HepG2 (cell line): Measurements from ENCODE around the gene CENPB. TPM values are rescaled to one million over a fixed set of nuclear protein-coding genes. Genes with fewer than 3 reads are reported as not detected.

Experiments
- BHLHE40 ChIP-seq: IDR thresholded peaks from 2 replicates; pipeline ENCODE4 v1.6.1; 2011; ENCODE audit warnings: low read length, improper control_type of control experiment
- DMAP1 ChIP-seq: IDR thresholded peaks from 2 replicates; pipeline ENCODE4 v1.6.1; 2016
- EEA1 ChIP-seq: sonication (generic); formaldehyde crosslinking; IDR thresholded peaks from 2 replicates; pipeline ENCODE4 v1.5.1; 2020; ENCODE audit warnings: mild to moderate bottlenecking, missing genetic modification reagents, borderline replicate concordance
- FOXO4 ChIP-seq: sonication (generic); formaldehyde crosslinking; conservative IDR thresholded peaks from 2 replicates; pipeline ENCODE4 v1.8.1; 2023; ENCODE audit warnings: missing genetic modification reagents
- HNRNPL ChIP-seq: fragments of 200-400 bp; formaldehyde crosslinking; IDR thresholded peaks from 2 replicates; pipeline ENCODE4 v1.6.1; 2017; ENCODE audit warnings: mild to moderate bottlenecking, low read depth, low read length
- HNRNPLL ChIP-seq: fragments of 200-400 bp; formaldehyde crosslinking; IDR thresholded peaks from 2 replicates; pipeline ENCODE4 v1.6.1; 2017; ENCODE audit warnings: mild to moderate bottlenecking, low read depth, low read length; ENCODE audit not compliant: poor library complexity, severe bottlenecking
- IRF9 ChIP-seq: sonication (generic); formaldehyde crosslinking; IDR thresholded peaks from 2 replicates; pipeline ENCODE4 v1.8.0; 2022; ENCODE audit warnings: missing genetic modification reagents, mild to moderate bottlenecking, borderline replicate concordance
- MEF2D ChIP-seq: sonication (generic); formaldehyde crosslinking; IDR thresholded peaks from 2 replicates; pipeline ENCODE4 v1.5.1; 2020; ENCODE audit warnings: mild to moderate bottlenecking, missing genetic modification reagents
- NR2F6 ChIP-seq, 2 experiments: IDR thresholded peaks; 2 replicates each; pipeline ENCODE4 v1.6.1; 2016; ENCODE audit warnings: antibody characterized with exemption in 1 of 2, mild to moderate bottlenecking in 1 of 2
- RXRB ChIP-seq: IDR thresholded peaks from 2 replicates; pipeline ENCODE4 v1.6.1; 2016; ENCODE audit warnings: borderline replicate concordance, missing genetic modification reagents, missing compliant biosample characterization
- SRSF1 ChIP-seq: fragments of 200-400 bp; formaldehyde crosslinking; optimal IDR thresholded peaks from 2 replicates; pipeline ENCODE3; 2017; ENCODE audit warnings: mild to moderate bottlenecking, low read depth, low read length, moderate library complexity
- ZBTB40 ChIP-seq, 2 experiments: fragments of 450-650 bp in 1 of 2; sonication (generic) in 1 of 2; formaldehyde crosslinking in 1 of 2; IDR thresholded peaks; 2 replicates each; pipeline versions ENCODE4 v1.6.1 to v1.8.0; 2016 to 2022; ENCODE audit warnings: antibody characterized with exemption in 1 of 2, mild to moderate bottlenecking in 1 of 2, missing genetic modification reagents in 1 of 2
- ZSCAN29 ChIP-seq: sonication (generic); formaldehyde crosslinking; conservative IDR thresholded peaks from 2 replicates; pipeline ENCODE4 v1.4.0; 2020; ENCODE audit warnings: mild to moderate bottlenecking, missing genetic modification reagents
- polyA plus RNA-seq, 8 experiments: library from polyadenylated mRNA; depleted of rRNA in 3 of 8; stranded (reverse) in 7 of 8; unstranded in 1 of 8; fragments of >200 nt; fragmentation: Illumina TruSeq in 4 of 8; extraction: Trizol in 4 of 8; gene quantifications; 2 replicates each; pipeline versions ENCODE4 v1.2.1 to v1.2.3, GENCODE V29; 2011 to 2016; ENCODE audit warnings: low read depth in 4 of 8, missing spikeins in 1 of 8, mixed read lengths in 1 of 8; ENCODE audit not compliant: insufficient read depth in 1 of 8
- total RNA-seq, 5 experiments: library from RNA; depleted of rRNA; stranded (reverse); fragments of >200 nt; fragmentation: Illumina TruSeq; extraction: Trizol; gene quantifications; 2 replicates each; pipeline ENCODE4 v1.2.3, GENCODE V29; 2016; ENCODE audit warnings: low read depth in 1 of 5
- TF ChIP-seq, protein P1 (sequence below): sonication (generic); formaldehyde crosslinking; IDR thresholded peaks from 2 replicates; pipeline ENCODE4 v1.5.0; 2020; ENCODE audit warnings: missing genetic modification reagents

Gene CENPB
- total and polyA plus RNA-seq, 2 of the 13 experiments (the other 11 are each of a cell fraction or from before 2014, with no cell fraction given), result 10.4 to 54.5 TPM

- TF ChIP-seq HNRNPL (0 out of 2 replicates have a peak, but pooled peaks have one; percentile 35), NR2F6 (IDR thresholded peaks at IDR 0.05) (no peak), NR2F6 (CRISPR knock-in tag; IDR thresholded peaks at IDR 0.05) (no peak), IRF9 (peak; percentile 43; the same call in 1 of the 2 replicates), BHLHE40 (no peak), RXRB (CRISPR knock-in tag) (no peak), HNRNPLL (peak; percentile 16), SRSF1 (peak; percentile 50), MEF2D (no peak), ZBTB40 (IDR thresholded peaks at IDR 0.05) (no peak), ZBTB40 (CRISPR knock-in tag; IDR thresholded peaks at IDR 0.05) (peak; percentile 28; the same call in 1 of the 2 replicates), FOXO4 (0 out of 2 replicates have a peak, but pooled peaks have one; percentile 49), ZSCAN29 (no peak), EEA1 (CRISPR knock-in tag) (peak; percentile 60; the same call in 1 of the 2 replicates), DMAP1 (CRISPR knock-in tag) (no peak)
- TF ChIP-seq, protein P1, sequence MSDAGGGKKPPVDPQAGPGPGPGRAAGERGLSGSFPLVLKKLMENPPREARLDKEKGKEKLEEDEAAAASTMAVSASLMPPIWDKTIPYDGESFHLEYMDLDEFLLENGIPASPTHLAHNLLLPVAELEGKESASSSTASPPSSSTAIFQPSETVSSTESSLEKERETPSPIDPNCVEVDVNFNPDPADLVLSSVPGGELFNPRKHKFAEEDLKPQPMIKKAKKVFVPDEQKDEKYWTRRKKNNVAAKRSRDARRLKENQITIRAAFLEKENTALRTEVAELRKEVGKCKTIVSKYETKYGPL, result no peak
- TF ChIP-seq, all 625 proteins: peak for 9
These were observed 45.8 kb downstream of the CENPB start (continued) for GRCh38 chr20:3740615-3741301.
